Activated CD4-positive, alpha-beta T cell treated with anti-CD3 and anti-CD28 coated beads, Interleukin-2, Interleukin-4, amounts not matched to agents 100 ng/mL and 50 ng/mL, durations not matched to agents 16 hours and 8 hours (primary cell): ENCODE results near the gene SIRPA.

ENCODE experiments used
- DNase-seq: peaks from one replicate; pipeline ENCODE4 v3.0.0-alpha.2; 2020; ENCODE audit warnings: low spot score

SIRPA gene

GRCh38 chr20:1934156-1934555, 38.9 kb downstream of the SIRPA start:
- no peak for DNase-seq

DNA sequence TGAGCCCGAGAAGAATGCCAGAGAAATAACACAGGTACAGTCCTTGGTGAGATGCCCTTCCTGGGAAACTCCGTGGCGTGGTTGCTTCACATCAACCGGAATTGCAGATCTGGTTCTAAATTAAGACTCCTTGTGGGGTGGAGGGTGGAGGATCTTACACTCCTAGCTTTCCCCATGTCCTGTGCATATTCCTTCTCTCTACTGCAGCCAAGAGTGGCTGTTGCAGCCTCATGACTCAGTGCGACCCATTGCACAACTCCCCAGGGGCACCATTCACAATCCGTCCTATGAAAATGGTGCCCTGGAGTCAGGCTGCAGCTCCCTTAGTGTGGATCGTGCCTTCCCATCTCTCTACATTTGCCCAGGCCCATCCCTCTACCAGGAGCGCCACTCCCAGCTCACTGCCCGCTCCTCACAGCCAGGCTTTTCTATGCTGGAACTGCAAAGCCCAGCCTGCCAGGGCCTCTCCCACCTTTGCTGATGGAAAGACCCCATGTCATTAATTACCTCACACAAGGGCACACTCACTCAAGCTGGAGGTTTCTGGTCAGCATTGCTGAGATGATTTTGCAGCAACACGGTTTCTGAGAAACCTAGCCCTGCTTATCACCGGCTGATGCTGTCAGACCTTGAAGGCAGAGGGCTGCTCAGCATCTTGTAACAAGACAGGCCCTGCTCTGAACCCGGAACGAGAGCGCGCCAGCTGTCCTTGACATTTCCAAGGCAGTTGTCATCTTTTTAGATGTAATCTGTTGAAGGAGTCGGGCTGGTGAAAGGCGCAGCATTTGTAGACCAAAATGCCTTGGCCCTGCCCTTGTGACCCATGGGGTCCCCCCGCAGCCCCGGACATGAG, 39.7 kb downstream of the SIRPA start:
- no peak for DNase-seq

DNA sequence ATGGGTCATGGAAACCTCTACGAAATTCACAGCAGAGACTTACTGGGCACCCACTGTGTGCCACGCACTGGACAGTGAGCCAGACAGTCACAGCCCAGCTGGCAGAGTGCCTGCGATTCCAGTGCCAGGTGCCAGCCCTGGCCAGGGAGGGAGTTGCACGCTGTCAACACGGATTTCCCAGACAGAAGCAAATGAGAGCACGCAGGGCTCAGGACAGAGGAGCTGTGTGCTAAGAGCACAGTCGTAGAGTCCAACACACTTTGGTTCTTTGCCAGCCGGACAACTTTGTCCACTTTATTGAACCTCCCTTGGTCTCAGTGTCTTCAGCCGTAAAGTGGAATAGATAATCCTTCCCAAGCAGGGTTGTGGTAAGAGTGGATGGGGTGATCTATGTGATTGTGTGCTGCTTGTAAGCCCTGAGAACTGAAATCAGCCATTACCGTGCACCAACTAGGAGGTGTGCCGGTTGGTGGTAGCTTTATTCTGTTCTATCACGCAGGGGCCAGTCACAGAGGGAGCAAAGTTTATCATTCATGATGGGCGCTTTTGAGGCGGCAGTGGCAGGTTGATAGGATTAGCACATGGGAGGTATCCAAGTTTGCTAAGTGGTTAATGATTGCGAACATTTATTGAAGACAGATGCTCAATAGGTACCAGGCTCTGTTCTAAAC, 40.6 kb downstream of the SIRPA start:
- DNase-seq = no peak

- DNase-seq = no peak
These were observed 42.2 kb downstream of the SIRPA start for GRCh38 chr20:1937316-1937976.

DNA sequence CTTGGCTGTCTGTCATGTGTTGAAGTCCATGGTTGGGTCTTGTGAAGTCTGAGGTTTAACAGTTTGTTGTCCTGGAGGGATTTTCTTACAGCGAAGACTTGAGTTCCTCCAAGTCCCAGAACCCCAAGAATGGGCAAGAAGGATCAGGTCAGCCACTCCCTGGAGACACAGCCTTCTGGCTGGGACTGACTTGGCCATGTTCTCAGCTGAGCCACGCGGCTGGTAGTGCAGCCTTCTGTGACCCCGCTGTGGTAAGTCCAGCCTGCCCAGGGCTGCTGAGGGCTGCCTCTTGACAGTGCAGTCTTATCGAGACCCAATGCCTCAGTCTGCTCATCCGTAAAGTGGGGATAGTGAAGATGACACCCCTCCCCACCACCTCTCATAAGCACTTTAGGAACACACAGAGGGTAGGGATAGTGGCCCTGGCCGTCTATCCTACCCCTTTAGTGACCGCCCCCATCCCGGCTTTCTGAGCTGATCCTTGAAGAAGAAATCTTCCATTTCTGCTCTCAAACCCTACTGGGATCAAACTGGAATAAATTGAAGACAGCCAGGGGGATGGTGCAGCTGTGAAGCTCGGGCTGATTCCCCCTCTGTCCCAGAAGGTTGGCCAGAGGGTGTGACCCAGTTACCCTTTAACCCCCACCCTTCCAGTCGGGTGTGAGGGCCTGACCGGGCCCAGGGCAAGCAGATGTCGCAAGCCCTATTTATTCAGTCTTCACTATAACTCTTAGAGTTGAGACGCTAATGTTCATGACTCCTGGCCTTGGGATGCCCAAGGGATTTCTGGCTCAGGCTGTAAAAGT, 43.5 kb downstream of the SIRPA start:
- DNase-seq = no peak

- no peak for DNase-seq
These were observed 44.0 kb downstream of the SIRPA start for GRCh38 chr20:1939270-1939595.

DNA sequence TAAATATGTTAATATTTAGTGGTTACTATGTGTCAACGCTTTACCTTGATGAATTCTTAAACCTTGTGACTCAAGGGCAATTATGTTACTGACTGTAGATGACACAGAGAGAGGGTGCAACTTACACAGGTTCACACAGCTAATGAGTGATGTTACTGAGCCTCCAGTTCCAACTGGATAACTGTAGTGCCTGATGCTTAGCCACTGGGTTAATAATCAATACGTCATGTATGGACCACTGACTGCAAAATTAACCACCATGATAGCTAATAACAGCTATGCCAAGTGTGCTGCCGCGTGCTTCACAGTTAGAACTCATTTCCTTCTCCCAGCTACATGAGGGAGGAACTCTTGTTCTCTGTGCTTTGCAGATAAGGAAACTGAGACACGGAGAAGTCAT, 45.4 kb downstream of the SIRPA start:
- no peak for DNase-seq

DNA sequence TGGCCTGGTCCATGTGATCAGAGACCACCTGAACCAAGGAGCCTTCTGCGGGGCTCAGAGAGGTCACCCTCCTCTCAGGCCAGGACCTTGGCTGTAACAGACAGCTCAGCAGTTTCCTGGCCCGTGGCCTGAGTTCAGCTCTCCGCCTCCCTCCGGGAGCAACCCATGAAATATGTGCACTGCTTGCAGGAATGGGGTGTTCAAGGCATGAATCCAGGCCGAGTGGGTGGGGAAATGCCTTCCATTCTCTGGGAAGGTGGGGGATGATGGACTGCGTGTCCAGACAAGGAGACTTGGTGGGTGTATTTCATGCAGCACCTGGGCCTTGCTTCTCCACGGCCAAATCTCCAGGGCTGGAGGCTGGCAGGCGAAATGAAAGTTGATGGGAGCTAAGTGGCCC, 46.0 kb downstream of the SIRPA start:
- DNase-seq = no peak

- DNase-seq = no peak
These were observed 46.9 kb downstream of the SIRPA start for GRCh38 chr20:1942061-1942460.

GRCh38 chr20:1942486-1943274, 47.5 kb downstream of the SIRPA start:
- no peak for DNase-seq

GRCh38 chr20:1943275-1944002, 48.2 kb downstream of the SIRPA start:
- DNase-seq = no peak

DNA sequence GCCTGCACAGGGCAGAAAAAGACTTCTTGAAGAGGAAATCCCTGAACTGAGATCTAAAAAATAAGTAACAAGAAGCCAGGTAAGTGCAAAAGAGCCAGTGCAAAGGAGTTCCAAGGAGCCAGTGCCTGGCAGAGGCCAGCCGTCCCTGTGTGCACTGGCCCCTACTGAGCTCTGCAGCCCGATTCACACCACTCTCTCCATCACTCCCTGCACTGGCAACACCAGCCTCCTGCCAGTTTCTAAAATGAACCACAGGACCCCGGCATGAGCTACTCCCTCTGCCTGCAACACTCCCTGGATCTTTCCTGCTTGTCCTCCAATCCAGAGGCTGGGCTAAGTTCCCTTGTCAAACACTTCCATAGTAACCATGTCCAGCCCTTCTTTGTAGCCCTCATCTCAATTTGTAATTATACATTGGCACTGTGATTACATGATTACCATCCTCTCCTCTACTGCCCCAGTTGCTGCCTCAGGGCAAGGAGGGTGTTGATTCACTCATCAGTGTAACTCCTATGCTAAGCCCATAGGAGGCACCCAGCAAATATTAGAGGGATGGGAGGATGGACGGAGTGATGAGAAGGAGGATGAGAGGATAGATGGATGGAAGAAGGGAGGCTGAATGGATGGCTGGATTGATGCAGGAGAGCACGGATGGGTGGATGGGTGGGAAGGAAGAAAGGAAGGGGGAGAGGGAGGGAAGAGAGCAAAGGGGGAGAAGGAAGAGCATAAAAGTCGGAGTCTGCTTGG, 49.3 kb downstream of the SIRPA start:
- DNase-seq = no peak

DNA sequence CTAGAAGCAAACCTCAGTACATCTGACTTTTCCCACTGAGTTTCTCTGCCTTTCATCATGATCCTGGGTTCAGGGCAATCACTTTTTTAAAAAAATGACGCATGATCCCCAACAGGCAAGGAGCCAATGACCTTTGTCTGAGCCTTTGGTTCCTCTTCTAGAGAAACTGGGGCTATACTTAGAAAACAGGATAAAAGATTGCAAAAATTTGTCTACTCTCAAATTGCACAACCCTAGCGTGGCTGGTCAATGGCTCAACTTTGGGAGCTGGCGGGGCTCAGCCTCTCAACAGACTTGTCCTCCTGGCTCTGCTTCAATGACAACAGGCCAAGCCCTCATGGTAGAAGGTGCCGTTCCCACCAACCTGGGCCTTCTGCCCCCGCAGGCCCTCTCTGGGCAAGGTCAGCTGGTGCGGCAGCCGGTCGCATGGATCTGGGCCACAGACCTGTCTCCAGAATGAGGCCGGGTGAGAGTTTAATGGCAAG, 50.0 kb downstream of the SIRPA start:
- DNase-seq = no peak

- DNase-seq = no peak
These were observed 50.5 kb downstream of the SIRPA start for GRCh38 chr20:1945660-1946059.

GRCh38 chr20:1946442-1946761, 51.2 kb downstream of the SIRPA start:
- no peak for DNase-seq

GRCh38 chr20:1946762-1947534, 51.7 kb downstream of the SIRPA start:
- no peak for DNase-seq

DNA sequence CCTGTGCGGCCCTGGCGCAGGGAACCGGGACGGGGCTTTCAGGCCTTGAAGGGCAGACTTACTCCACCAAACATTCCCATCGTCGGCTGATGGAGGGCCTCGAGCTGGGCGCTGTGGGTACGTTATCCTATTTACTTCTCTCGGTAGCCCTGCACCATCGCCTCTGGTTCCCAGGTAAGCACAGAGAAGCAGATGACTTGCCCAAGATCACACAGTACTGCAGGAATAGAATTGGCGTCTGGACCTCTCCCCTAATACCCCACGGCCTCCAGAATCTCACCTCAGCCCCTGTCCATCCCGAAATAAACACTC, 52.3 kb downstream of the SIRPA start:
- no peak for DNase-seq

- no peak for DNase-seq
These were observed 54.3 kb downstream of the SIRPA start for GRCh38 chr20:1949347-1950100.

DNA sequence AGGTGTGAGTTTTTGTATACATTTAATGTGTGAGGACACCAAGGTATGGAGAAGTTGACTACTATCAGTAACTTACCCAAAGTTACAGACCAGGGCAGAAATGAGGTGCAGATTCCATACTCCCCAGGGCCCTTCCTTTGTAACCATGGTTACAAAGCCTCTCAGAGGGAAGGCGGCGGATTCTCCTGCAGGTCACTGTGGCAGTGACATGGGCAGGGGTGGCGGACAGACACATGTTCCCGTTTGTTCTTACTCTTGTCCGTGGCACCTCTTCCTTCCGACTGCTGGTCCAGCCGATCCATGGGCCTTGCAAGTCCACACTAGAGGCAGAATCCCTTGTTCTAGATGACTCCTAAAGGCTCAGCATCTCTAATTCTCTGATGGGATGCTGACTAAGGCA, 55.6 kb downstream of the SIRPA start:
- no peak for DNase-seq
